GM18867 (cell line): ENCODE data around the gene SPATA7.

Experiments
- ATAC-seq: cut with Tn5 transposase; IDR thresholded peaks from one replicate; pipeline ENCODE4 v1.9.1; 2021; ENCODE audit warnings: mild to moderate bottlenecking, moderate library complexity; ENCODE audit not compliant: unreplicated experiment

Gene SPATA7

GRCh38 chr14:88479574-88479987 is 94.1 kb downstream of the SPATA7 start:
- ATAC-seq = no peak

GRCh38 chr14:88481059-88481458 is 95.6 kb downstream of the SPATA7 start:
- ATAC-seq = no peak

GRCh38 chr14:88481794-88482193 is 96.3 kb downstream of the SPATA7 start:
- no peak for ATAC-seq

GRCh38 chr14:88482524-88482923 is 97.1 kb downstream of the SPATA7 start:
- no peak for ATAC-seq
